ENCODE results near the gene LUC7L3. TPM values are rescaled to one million over a fixed set of nuclear protein-coding genes. Genes with fewer than 3 reads are reported as not detected.

Gene LUC7L3
- total and polyA plus RNA-seq, 2 of the 13 experiments (the other 11 are each of a cell fraction or from before 2014, with no cell fraction given) = 108 to 120 TPM

GRCh38 chr17:50692448-50693035 is 26.9 kb upstream of the LUC7L3 start (continued):
- TF ChIP-seq, protein P1, sequence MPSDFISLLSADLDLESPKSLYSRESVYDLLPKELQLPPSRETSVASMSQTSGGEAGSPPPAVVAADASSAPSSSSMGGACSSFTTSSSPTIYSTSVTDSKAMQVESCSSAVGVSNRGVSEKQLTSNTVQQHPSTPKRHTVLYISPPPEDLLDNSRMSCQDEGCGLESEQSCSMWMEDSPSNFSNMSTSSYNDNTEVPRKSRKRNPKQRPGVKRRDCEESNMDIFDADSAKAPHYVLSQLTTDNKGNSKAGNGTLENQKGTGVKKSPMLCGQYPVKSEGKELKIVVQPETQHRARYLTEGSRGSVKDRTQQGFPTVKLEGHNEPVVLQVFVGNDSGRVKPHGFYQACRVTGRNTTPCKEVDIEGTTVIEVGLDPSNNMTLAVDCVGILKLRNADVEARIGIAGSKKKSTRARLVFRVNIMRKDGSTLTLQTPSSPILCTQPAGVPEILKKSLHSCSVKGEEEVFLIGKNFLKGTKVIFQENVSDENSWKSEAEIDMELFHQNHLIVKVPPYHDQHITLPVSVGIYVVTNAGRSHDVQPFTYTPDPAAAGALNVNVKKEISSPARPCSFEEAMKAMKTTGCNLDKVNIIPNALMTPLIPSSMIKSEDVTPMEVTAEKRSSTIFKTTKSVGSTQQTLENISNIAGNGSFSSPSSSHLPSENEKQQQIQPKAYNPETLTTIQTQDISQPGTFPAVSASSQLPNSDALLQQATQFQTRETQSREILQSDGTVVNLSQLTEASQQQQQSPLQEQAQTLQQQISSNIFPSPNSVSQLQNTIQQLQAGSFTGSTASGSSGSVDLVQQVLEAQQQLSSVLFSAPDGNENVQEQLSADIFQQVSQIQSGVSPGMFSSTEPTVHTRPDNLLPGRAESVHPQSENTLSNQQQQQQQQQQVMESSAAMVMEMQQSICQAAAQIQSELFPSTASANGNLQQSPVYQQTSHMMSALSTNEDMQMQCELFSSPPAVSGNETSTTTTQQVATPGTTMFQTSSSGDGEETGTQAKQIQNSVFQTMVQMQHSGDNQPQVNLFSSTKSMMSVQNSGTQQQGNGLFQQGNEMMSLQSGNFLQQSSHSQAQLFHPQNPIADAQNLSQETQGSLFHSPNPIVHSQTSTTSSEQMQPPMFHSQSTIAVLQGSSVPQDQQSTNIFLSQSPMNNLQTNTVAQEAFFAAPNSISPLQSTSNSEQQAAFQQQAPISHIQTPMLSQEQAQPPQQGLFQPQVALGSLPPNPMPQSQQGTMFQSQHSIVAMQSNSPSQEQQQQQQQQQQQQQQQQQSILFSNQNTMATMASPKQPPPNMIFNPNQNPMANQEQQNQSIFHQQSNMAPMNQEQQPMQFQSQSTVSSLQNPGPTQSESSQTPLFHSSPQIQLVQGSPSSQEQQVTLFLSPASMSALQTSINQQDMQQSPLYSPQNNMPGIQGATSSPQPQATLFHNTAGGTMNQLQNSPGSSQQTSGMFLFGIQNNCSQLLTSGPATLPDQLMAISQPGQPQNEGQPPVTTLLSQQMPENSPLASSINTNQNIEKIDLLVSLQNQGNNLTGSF (CRISPR knock-in tag; IDR thresholded peaks at IDR 0.05) = no peak
- TF ChIP-seq ZNF3 (CRISPR knock-in tag; IDR thresholded peaks at IDR 0.05) (no peak), MAZ (IDR thresholded peaks at IDR 0.05; ENCODE audit: borderline replicate concordance, low read depth, low read length) (no peak), MAZ (CRISPR knock-in tag; IDR thresholded peaks at IDR 0.05; ENCODE audit: low read depth) (0 out of 2 replicates have a peak, but pooled peaks have one; percentile 16)

GRCh38 chr17:50693036-50693682 is 26.2 kb upstream of the LUC7L3 start:
- intact Hi-C loops (cut with micrococcal nuclease; ENCODE audit: unreplicated experiment) = loop anchor here (1.0 kb wide), 2 partner anchors 9 to 211 kb away; no protein-coding TSS in a partner anchor
- H3K4me3 ChIP-seq (replicated peaks in 1 of 3; ENCODE audit: insufficient read depth in 1 of 3, low read depth in 2 of 3, low read length in 3 of 3) = peak overlapping the region in 2 of 3 experiments; percentile 7 to 42; a peak in 2 of 6 replicates
- H3K4me1 ChIP-seq (ENCODE audit: insufficient read depth, low read length) = peaks cover 77% of the 10 kb centered on the region
- POLR2A ChIA-PET = interaction anchor here (0.8 to 21.3 kb wide), 24 partner anchors 8 to 214 kb away, joined by 3 to 839 read pairs (median 9); partner anchors contain the start of genes ABCC3, ANKRD40, CACNA1G and LUC7L3
- H3K9me3 ChIP-seq (ENCODE audit: low read length) = no peaks in the 10 kb centered on the region
- H3K27me3 ChIP-seq (ENCODE audit: control insufficient read depth in 1 of 2, insufficient read depth in 2 of 2, low read length in 2 of 2) = no peaks in the 10 kb centered on the region
- 6% methylated on average over 5 of the region's 5 CpGs for WGBS (ENCODE audit: low lambda C conversion rate)
- no peaks in the 10 kb centered on the region for H4K20me1 ChIP-seq (ENCODE audit: insufficient read depth, low read length)
- H3K9ac ChIP-seq (ENCODE audit: insufficient read depth, low read depth, low read length) = peak overlapping the region; percentile 66
- peak overlapping the region; percentile 89 for H3K27ac ChIP-seq (ENCODE audit: extremely low read length, insufficient read depth, low read length)
- DNase-seq (ENCODE audit: low spot score) (peak; percentile 92), ATAC-seq (peak; percentile 76), FAIRE-seq (peak; percentile 81)
- no peak overlapping the region for H2AFZ ChIP-seq (ENCODE audit: low read length)
- CTCF ChIA-PET (ENCODE audit: low intra/inter-chr PET ratio, low total read pairs) = interaction anchor here (2.3 kb wide), 1 partner anchor 60 kb away, joined by 9 read pairs; no protein-coding TSS in a partner anchor
- H3K79me2 ChIP-seq (ENCODE audit: insufficient read depth, low read length) = peaks cover 4% of the 10 kb centered on the region
- peak overlapping the region; percentile 80 for H3K4me2 ChIP-seq (ENCODE audit: low read depth, low read length)
- in situ Hi-C loops (cut with HindIII; ENCODE audit: extremely low pct_ligation_motif_present, low pct_unique_long_range_greater_than_20kb) = loop anchor here (5.0 kb wide), 2 partner anchors 66 to 146 kb away; partner anchors contain the start of gene SPATA20
- TSS peak; percentile 19 for BruUV-seq (replicated peaks)
- peaks cover 13 to 28% of the 10 kb centered on the region in 2 experiments for H3K36me3 ChIP-seq (replicated peaks in 1 of 2; ENCODE audit: control insufficient read depth in 1 of 2, insufficient read depth in 2 of 2, low read length in 2 of 2)
- no peak for TF ChIP-seq TRAFD1 (CRISPR knock-in tag; IDR thresholded peaks at IDR 0.05; ENCODE audit: borderline replicate concordance)
- no peak for TF ChIP-seq YEATS2 (CRISPR knock-in tag; IDR thresholded peaks at IDR 0.05; ENCODE audit: borderline replicate concordance)
- no peak for TF ChIP-seq HNRNPH1 (optimal IDR thresholded peaks at IDR 0.05; ENCODE audit: low read depth, low read length)
- TF ChIP-seq MZF1 (CRISPR knock-in tag; IDR thresholded peaks at IDR 0.05; ENCODE audit: borderline replicate concordance) = no peak
- no peak for TF ChIP-seq NR2C2 (CRISPR knock-in tag; IDR thresholded peaks at IDR 0.05; ENCODE audit: borderline replicate concordance)
